IPS-15b (cell line): ENCODE measurements around the gene NHLRC2.

Experiments
- H3K27me3 ChIP-seq: one replicate; pipeline ENCODE4 v1.6.1; 2013; ENCODE audit warnings: low read length; ENCODE audit not compliant: control insufficient read depth, insufficient read depth
- H3K36me3 ChIP-seq: one replicate; pipeline ENCODE4 v1.6.1; 2013; ENCODE audit warnings: low read length; ENCODE audit not compliant: control insufficient read depth, insufficient read depth
- H3K4me1 ChIP-seq: one replicate; pipeline ENCODE4 v1.6.1; 2013; ENCODE audit warnings: mild to moderate bottlenecking, low read length; ENCODE audit not compliant: control insufficient read depth, insufficient read depth
- H3K4me3 ChIP-seq: one replicate; pipeline ENCODE4 v1.5.1; 2013; ENCODE audit warnings: low read depth, low read length
- H3K9ac ChIP-seq: one replicate; pipeline ENCODE4 v1.6.1; 2013; ENCODE audit warnings: low read depth, mild to moderate bottlenecking, low read length
- H3K9me3 ChIP-seq: one replicate; pipeline ENCODE4 v1.6.1; 2013; ENCODE audit warnings: mild to moderate bottlenecking, low read length; ENCODE audit not compliant: control insufficient read depth, insufficient read depth

The NHLRC2 gene

GRCh38 chr10:113948048-113948447 is 93.6 kb downstream of the NHLRC2 start:
- H3K27me3 ChIP-seq = no peaks in the 10 kb centered on the region
- H3K4me3 ChIP-seq = no peak overlapping the region
- H3K4me1 ChIP-seq = no peaks in the 10 kb centered on the region
- no peak overlapping the region for H3K9ac ChIP-seq
- no peaks in the 10 kb centered on the region for H3K36me3 ChIP-seq
- no peaks in the 10 kb centered on the region for H3K9me3 ChIP-seq

- no peaks in the 10 kb centered on the region for H3K4me1 ChIP-seq
- H3K9ac ChIP-seq = no peak overlapping the region
- no peak overlapping the region for H3K4me3 ChIP-seq
- no peaks in the 10 kb centered on the region for H3K27me3 ChIP-seq
- no peaks in the 10 kb centered on the region for H3K36me3 ChIP-seq
- no peaks in the 10 kb centered on the region for H3K9me3 ChIP-seq
Measured at GRCh38 chr10:113950268-113950667, 95.8 kb downstream of the NHLRC2 start.

GRCh38 chr10:113953505-113954272 is 99.2 kb downstream of the NHLRC2 start:
- Histone ChIP-seq H3K27me3 (no peaks in the 10 kb centered on the region), H3K36me3 (no peaks in the 10 kb centered on the region), H3K9ac (no peak overlapping the region), H3K4me1 (no peaks in the 10 kb centered on the region), H3K9me3 (no peaks in the 10 kb centered on the region), H3K4me3 (no peak overlapping the region)

GRCh38 chr10:113954409-113954808 is 99.9 kb downstream of the NHLRC2 start:
- no peak overlapping the region for H3K9ac ChIP-seq
- H3K9me3 ChIP-seq = no peaks in the 10 kb centered on the region
- H3K4me3 ChIP-seq = no peak overlapping the region
- H3K27me3 ChIP-seq = no peaks in the 10 kb centered on the region
- H3K4me1 ChIP-seq = no peaks in the 10 kb centered on the region
- no peaks in the 10 kb centered on the region for H3K36me3 ChIP-seq

- Histone ChIP-seq H3K27me3 (no peaks in the 10 kb centered on the region), H3K36me3 (no peaks in the 10 kb centered on the region), H3K9ac (no peak overlapping the region), H3K9me3 (no peaks in the 10 kb centered on the region), H3K4me1 (no peaks in the 10 kb centered on the region), H3K4me3 (no peak overlapping the region)
Measured at GRCh38 chr10:113957013-113957412, 102.6 kb downstream of the NHLRC2 start.

- H3K9me3 ChIP-seq = no peaks in the 10 kb centered on the region
- no peaks in the 10 kb centered on the region for H3K4me1 ChIP-seq
- H3K27me3 ChIP-seq = no peaks in the 10 kb centered on the region
- H3K4me3 ChIP-seq = no peak overlapping the region
- no peaks in the 10 kb centered on the region for H3K36me3 ChIP-seq
- no peak overlapping the region for H3K9ac ChIP-seq
Measured at GRCh38 chr10:113958631-113959382, 104.3 kb downstream of the NHLRC2 start.

GRCh38 chr10:113959383-113959760 is 104.9 kb downstream of the NHLRC2 start:
- H3K27me3 ChIP-seq = no peaks in the 10 kb centered on the region
- no peaks in the 10 kb centered on the region for H3K4me1 ChIP-seq
- no peaks in the 10 kb centered on the region for H3K36me3 ChIP-seq
- no peak overlapping the region for H3K9ac ChIP-seq
- no peak overlapping the region for H3K4me3 ChIP-seq
- no peaks in the 10 kb centered on the region for H3K9me3 ChIP-seq

- H3K4me3 ChIP-seq = no peak overlapping the region
Measured at GRCh38 chr10:113960617-113961181, 106.2 kb downstream of the NHLRC2 start.

GRCh38 chr10:113961182-113962031 is 106.9 kb downstream of the NHLRC2 start:
- no peak overlapping the region for H3K9ac ChIP-seq

More at GRCh38 chr10:113960617-113961181, 106.2 kb downstream of the NHLRC2 start:
- H3K27me3 ChIP-seq = no peaks in the 10 kb centered on the region
- H3K36me3 ChIP-seq = no peaks in the 10 kb centered on the region
- no peaks in the 10 kb centered on the region for H3K9me3 ChIP-seq
- no peaks in the 10 kb centered on the region for H3K4me1 ChIP-seq
- H3K9ac ChIP-seq = no peak overlapping the region

GRCh38 chr10:113965077-113965476 is 110.6 kb downstream of the NHLRC2 start:
- no peaks in the 10 kb centered on the region for H3K27me3 ChIP-seq
- H3K36me3 ChIP-seq = no peaks in the 10 kb centered on the region
- no peaks in the 10 kb centered on the region for H3K9me3 ChIP-seq
- H3K4me3 ChIP-seq = no peak overlapping the region
- no peak overlapping the region for H3K9ac ChIP-seq
- peaks cover 6% of the 10 kb centered on the region for H3K4me1 ChIP-seq

More at GRCh38 chr10:113961182-113962031, 106.9 kb downstream of the NHLRC2 start:
- Histone ChIP-seq H3K4me3 (no peak overlapping the region), H3K9me3 (no peaks in the 10 kb centered on the region), H3K36me3 (no peaks in the 10 kb centered on the region), H3K27me3 (no peaks in the 10 kb centered on the region), H3K4me1 (no peaks in the 10 kb centered on the region)

GRCh38 chr10:113965683-113966082 is 111.2 kb downstream of the NHLRC2 start:
- H3K4me3 ChIP-seq = no peak overlapping the region
- H3K27me3 ChIP-seq = no peaks in the 10 kb centered on the region
- no peaks in the 10 kb centered on the region for H3K36me3 ChIP-seq
- no peaks in the 10 kb centered on the region for H3K9me3 ChIP-seq
- H3K9ac ChIP-seq = no peak overlapping the region
- peaks cover 6% of the 10 kb centered on the region for H3K4me1 ChIP-seq
